ENCODE data around the gene MED13L.
A peak's percentile ranks its signal among the peaks of the same experiment; 100 is the strongest.
"Not testable (repeated sequence)": the region's sequence is repeated elsewhere in the genome, so short reads cannot be mapped to it uniquely, and the experiment has no call there.

Gene MED13L

DNA sequence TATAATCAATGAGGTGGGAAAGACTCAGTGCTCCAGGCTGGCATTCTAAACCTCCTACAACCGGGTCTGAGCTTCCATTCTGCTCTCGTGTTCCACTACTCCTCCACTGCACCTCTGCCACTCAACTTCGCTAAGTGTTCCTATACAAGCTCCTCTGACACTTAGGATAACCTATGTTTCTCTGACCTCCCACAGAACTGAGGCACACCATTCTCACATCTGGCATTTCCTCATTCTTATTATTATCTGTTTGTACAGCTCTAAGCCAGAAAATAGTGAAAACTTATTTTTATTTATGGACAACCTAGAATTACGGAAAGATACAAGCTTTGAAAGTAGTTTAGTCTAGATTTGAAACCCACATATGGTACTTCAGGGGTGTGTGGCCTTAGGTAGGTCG, 127.0 kb downstream of the MED13L start:
- DNase-seq (ENCODE audit: low spot score): no peak

DNA sequence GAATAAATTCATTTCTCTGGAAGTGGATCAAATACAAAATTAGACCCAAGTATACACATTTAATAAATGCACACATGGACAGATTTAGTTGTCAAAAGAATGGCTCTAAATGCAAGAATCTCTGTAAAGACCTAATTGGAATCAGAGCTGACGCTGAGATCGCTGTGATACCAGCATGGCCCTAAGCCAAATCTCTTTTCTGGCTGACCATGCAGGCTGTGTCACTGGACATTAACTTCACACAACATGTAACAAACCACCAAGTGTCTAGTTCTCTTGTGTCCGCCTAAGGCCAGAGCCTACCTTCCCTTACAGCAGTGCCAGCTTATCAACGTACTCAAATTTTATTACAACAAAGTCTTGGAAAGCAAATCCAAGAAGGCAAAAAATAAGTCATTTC, 127.5 kb downstream of the MED13L start:
- DNase-seq (ENCODE audit: low spot score): no peak

DNA sequence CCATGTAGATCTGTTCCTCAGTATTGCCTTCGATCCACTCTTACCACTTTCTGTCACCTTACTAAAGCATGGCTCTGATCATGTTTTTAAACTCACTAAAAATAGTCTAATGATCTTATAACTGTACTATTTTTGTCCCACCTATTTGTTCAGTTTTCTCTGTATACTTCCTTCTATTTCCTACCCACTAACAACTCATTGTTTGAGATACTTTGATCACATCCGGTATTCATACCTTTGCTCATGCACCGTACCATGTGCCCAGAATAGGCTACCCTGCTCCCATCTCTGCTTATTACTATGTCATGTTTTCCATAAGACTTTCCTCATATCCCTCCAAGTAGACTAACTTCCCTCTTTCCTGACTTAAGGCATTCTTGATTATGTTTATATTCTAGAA, 128.6 kb downstream of the MED13L start:
- no peak for DNase-seq (ENCODE audit: low spot score)

DNA sequence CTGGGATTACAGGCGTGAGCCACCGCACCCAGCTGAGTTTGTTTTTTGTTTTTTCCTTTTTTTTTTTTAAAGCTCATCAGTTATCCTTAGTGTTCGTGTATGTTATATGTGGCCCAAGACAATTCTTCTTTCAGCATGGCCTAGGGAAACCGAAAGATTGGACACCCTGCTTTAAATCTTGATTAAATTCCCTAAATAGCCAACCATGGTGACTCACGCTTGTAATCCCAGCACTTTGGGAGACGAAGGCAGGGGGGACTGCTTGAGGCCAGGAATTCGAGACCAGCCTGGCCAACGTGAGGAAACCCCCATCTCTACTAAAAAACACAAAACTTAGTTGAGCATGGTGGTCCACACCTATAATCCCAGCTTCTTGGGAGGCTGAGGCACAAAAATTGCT, 131.1 kb downstream of the MED13L start:
- no peak for DNase-seq (ENCODE audit: low spot score)

DNA sequence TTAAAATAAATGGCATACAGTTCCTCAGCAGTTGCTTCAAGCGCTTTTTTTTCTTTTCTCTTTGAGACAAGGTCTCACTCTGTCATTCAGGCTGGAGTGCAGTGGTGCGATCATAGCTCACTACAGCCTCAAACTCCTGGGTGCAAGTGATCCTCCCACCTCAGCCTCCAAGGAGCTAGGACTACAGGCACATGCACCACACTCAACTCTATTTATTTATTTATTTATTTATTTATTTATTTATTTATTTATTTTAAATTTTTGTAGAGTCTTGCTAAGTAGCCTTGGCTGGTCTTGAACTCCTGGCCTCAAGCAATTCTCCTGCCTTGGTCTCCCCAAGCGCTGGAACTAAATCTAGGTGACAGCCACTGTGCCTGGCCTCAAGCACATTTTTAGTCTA, 132.0 kb downstream of the MED13L start:
- DNase-seq (ENCODE audit: low spot score): no peak

DNA sequence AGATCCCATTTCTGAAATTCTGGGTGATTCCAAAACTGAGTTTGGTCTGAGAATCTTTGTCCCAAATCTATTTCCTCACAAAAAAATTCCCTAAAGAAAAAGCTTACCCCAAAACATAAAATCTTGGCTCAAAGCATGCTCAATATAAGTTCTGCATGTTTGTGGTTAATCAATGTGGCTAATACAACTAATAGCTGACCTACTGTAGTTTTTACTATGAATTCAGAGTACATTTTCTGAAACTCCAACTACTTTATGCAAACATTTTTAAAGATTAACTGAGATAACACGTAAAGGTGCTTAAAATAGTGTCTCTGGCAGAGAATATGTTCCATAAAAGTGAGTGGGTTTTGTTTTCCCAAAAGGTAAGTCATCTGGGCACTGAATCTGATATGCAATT, 133.1 kb downstream of the MED13L start:
- DNase-seq (ENCODE audit: low spot score): no peak

DNA sequence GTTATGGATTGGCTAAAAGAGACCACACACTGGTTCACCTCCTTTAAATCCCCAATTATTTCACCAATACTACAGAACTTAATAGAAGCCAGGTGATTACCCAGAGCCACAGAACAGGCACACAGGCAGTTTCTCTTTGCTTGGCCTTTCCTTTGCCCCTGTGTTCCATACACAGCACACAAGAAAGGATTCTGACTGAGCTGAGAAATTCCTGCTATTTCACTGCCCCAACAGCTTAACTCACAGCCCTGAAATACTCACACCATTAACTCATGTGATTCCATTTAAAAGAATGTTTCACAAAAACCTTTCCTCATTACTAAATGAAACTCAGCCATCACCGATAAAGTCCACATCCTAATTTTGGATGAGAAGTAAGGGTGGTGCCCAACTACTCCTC, 133.6 kb downstream of the MED13L start:
- DNase-seq (ENCODE audit: low spot score): no peak

DNA sequence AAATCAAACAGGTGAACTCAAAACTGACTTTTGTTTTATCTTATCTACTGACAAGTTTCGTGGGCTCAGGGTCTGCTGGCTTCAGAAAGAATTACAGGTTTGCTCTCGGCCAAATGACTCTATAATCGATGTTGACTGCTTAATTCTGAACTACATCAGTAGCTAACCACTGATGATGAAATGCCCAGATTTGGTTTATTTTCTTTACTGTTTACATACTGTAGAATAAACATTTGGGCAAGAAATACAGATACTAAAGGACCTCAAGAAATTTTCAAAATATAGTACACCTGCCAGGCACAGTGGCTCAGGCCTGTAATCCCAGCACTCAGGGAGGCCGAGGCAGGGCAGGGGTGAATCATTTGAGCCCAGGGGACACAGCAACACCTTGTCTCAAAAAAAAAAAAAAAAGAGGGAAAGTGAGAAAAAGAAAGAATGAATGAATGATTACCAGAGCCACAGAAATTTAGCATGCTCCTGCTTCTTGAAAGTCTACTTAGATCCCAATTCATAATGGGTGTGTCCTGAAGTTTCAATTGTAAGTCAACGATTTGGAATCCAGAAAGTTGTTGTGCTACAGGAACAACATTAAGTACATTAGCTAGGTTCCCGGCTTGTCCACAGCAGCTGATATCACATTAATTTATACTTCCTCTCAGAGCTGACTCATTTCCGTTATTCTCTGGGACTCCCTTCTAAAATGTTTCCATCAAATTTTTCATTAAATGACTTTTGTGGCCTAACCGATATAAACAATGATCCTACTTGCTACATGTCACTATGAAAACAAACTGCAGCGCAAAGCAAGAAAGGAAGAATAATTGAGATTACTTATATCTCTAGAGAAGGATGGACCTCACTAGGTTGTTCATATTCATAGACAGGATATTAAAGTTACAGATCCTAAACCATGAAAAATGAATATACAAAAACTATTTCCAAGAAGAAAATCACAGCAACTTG, 134.3 kb downstream of the MED13L start:
- no peak for DNase-seq (ENCODE audit: low spot score)

DNA sequence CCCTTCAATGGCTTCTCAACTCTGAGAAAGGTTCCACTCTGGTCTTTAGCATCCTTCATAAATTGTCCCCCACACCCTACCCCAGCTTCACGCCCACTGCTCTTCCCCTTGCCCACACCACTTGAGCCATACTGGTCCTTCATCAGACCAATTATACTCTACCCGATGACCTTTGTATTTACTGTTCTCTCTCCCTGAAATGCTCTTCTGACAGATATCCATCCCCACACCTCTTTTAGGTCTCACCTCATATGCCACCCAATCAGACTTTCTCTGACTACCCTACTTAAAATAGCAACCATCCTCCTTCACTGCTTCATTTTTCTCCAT, 135.7 kb downstream of the MED13L start:
- DNase-seq (ENCODE audit: low spot score): no peak

DNA sequence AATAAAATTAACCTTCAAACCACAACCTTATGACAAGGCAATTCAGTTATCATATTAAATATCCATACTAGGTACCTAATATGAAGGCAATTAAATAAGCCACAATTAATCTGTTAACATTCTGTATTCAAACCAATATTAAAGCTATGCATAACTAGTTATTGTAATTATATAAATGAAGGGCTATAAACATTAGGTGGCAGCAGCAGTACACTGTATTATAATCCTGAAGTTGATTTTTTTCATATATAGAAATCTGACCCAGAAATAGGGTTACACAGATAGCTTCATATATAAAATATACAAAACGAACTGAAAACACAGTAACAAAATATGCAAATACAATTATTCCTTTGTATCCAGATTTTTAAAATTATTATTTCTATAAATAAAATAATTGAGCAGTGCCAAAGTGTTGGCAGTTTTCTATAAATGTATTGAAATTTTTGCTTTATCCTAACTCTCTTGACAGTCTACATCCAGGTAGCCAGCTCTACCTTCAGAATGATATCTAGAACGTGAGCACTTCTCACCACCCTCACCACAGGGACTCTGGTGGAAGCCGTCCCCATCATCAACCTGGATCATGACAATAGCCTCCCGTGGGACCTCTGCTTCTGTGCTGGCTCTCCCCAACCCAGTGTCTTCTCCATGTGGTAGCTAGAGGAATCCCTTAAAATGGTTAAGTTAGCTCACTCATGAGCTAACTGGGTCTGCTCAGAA, 136.2 kb downstream of the MED13L start:
- DNase-seq (ENCODE audit: low spot score): no peak

DNA sequence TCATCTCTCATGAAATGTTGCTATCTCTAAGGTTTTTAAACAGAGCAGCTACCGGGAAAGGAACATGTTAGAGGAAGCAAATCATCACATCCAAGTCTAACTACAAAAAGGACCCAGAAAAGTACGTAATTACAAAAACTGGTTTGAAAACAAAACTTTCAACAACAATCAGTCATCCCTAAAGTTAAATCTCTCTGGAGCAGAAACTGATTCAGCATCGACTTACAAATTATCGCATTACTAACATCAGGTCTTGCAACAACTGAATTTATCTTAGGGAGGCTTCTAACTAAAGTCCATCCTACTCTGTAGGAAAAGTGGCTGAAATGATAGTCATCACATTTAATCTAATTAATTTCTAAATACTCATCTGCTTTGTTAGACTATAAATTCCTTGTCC, 137.0 kb downstream of the MED13L start:
- no peak for DNase-seq (ENCODE audit: low spot score)

DNA sequence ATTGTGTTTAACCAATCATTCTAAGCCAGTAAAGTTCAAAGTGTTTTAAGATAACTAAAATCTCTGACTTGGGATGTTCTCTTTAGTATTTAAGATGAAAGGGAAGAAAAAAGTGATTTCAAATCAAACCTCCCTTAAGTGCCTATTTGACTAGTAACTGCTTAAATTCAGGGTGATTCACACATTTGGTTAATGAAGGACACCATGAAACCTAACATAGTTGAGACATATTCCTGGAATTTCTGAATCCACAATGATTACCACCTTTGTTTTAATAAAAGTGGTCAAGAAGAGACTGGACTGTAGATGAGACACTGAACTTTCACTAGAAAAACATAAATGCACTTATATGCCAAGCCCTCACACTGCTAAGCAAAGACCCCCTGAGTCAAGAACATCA, 138.7 kb downstream of the MED13L start:
- DNase-seq (ENCODE audit: low spot score): no peak

DNA sequence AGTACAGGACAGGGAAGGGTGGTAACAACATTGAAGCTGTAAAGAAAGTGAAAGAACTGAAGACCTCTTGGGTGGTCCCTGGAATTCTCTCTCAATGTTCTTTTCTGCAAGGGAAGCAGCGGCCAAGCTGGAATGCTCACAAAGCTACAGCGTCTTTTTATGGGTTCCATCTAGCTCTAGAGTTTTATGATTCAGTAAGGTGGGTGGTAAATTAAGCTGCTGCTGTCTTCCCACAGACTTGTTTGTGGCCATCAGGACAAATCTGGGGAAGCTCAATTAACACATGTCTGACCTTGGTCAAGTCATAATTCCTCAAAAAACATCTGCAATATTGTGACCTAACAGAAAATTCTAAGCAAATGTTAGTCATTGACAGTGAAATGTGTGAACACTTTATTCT, 139.1 kb downstream of the MED13L start:
- no peak for DNase-seq (ENCODE audit: low spot score)

DNA sequence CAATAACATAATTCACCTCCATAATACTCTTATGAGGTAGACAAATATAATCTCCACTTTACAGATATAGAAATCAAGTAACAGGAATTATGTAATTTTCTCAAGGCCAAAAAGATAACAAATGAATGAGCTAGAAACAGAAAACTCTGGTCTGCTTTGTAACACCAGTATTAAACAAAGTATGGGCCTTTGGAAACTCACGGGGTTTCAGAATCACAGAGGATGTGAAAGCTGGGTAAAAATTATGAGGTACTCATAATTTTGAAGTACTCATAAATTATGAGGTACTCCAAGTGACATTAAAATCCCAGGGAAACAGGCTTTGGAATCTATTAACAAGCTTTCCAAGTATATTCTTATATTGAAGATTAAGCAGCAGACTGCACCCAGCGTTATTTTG, 140.2 kb downstream of the MED13L start:
- DNase-seq (ENCODE audit: low spot score): no peak

DNA sequence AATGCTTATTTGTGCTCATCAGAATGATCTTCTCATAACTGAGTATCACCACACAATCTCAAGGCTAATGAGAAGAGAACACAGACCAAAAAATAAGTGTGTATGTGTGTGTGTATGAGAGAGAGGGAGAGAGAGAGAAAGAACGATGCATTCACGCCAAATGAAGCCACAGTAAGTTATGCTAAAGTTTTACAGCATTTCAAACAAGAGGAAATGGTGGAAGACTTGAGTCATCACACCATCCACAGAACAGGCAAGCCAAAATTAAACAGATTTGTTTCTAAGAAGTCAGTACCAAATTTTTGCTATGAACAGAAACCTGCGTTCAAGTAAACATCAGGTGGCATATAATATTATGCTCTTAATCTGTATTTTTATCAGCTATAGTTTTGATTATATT, 141.2 kb downstream of the MED13L start:
- DNase-seq (ENCODE audit: low spot score): peak; percentile 8

DNA sequence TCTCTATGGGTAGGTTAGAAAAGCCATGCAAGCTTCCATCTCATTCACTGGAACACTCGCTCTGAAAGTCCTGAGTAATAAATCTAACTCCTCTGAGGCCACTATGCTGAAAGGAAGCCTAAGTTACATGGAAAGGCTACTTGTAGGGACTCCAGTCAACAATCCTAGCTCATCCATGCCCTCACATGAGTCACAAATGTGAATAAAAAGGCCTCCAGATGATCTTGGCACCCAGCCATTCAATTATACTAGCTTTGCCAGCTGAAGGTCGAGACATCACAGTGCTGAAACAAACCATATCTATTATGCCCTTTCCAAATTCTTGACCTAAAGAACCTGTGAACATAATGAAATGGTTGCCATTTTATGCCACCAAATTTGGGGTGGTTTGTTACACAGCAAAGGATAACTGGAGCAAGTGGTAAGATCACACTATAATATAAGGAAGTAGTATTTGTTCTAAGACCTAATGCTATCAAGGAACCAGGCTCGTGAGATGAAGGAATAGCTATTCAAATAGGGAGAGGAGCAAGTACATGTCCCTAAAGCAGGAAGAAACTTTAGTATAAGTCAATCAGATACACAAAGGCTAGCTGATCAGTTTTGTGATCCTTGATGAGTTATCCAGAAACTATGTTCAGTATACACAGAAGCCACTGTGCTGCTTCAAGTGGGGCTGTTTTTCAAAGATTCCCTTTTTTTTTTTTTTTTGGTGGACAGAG, 142.1 kb downstream of the MED13L start:
- no peak for DNase-seq (ENCODE audit: low spot score)

DNA sequence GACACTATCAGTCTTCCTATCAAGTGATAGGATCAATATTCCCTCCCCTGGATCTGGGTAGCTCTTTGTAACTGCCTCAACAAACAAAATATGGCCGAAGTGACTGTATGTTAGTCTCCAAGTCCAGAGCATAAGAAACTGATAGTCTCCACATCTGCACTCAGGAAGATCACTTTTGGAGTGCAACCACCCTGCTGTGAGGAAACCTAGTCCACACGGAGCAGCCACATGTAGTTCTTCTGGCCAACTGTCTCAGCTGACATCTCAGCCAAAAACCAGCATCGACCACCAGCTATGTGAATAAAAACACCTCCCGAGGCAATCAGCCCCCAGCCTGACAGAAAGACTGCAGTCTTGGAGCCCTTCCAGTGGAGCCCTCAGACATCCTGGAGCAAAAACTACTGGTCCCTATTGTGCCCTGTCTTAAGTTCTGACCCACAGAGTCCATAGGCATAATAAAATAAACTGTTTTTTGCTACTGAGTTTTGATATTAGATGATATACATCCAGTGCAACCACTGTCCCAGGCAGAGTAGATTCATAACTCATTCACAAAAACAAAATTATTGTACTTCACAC, 143.8 kb downstream of the MED13L start:
- DNase-seq (ENCODE audit: low spot score): no peak

DNA sequence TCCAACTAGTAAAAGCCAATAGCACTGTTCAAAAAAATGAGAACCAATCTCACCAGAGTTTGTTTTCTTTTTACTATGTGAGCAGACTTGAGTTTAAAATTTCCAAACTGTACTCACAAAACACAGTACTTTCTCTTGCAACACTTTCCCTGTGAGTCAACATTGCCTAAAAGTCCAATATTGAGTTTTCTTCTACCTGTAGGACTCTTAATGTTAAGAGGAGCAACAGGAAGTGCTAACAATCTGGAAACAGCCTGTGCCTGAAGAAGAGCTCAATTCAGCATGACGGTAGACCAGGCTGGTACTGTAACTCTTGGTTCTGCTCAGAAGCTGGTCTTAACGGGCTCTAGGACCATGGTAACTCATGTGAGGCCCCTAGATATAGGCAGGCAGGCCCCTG, 144.3 kb downstream of the MED13L start:
- no peak for DNase-seq (ENCODE audit: low spot score)

DNA sequence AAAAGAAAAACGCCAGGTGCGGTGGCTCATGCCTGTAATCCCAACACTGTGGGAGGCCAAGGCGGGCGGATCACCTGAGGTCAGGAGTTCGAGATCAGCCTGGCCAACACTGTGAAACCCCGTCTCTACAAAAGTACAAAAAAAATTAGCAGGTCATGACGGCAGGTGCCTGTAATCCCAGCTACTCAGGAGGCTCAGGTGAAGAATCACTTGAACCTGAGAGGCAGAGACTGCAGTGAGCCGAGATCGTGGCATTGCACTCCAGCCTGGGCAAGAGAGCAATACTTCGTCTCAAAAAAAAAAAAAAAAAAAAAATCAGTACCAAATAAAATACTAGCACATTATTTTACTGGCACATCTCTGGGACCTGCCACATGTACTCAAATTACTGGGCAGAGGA, 145.5 kb downstream of the MED13L start:
- DNase-seq (ENCODE audit: low spot score): not testable (repeated sequence)

DNA sequence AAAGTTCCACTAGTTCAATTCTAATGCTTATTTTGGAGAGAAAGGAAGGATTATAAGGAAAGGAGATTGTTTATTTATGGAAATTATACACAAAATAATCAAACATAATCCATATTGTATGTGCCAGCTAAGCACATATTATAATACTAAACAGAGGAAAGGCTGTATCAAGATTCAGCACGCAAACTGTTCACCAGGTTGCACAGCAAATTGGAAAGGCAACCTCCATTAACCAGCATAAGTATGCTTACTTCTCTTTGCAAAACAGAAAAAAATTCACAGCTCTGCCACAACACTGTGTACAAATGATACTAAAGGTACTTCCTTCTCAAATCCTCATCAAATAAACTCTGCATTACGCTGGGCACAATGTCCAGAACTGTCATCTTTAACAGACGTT, 146.3 kb downstream of the MED13L start:
- DNase-seq (ENCODE audit: low spot score): no peak

DNA sequence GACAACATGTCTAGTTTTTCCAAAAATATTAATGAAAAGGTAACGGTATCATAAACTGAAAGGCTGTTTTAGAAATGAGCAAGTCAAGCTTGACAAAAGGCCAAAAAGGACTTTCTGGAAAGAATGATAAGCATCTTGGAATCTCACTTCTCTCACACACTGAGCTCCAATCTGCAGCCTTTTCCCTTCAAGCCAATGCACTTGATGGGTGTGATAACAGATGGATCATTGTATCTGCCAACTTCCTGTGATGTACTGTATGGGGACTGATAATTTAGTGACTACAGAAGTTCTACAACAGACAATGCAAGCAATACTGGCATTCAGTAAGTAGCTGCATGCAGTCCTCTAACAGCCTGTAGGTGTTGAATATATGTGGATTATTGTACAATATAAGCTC, 147.1 kb downstream of the MED13L start:
- no peak for DNase-seq (ENCODE audit: low spot score)

DNA sequence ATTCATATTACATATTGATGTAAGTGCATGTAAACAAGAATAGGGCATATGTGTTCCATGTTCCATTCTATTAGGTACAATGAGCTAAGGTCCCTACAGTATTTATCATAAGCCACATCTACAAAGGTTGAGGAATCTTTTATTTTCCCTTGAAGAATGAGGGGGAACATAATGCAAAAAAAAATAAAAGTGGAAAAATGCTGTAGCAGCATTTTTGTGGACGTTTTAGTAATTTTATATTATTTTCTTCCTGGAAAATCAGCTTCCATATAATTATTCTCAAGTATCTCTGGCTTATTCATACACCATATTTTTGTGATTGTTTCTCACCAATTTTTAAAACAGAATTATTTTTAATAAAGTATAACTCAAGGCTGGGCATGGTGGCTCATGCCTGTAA, 148.7 kb downstream of the MED13L start:
- no peak for DNase-seq (ENCODE audit: low spot score)

DNA sequence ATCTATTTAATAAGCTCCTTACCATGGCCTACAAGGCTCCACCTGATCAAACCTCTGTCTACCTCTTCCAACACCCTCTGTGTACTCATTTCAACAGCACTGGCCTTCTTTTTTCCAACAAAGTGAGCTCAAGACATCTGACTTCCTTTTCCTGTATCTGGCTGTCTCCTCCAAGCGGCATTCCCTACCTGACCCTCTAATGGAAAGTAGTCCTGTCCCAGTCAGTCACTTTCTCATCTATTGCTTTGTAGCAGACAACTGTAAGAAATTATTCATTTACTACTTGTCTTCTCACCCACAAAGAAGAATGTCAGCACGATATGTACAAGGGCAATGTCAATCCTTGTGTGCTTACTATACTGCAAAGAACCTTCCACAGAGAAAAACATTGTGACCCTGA, 149.6 kb downstream of the MED13L start:
- no peak for DNase-seq (ENCODE audit: low spot score)

All from CD4-positive, alpha-beta T cell treated with Interleukin-6 at 100 ng/mL for 8 hours (primary cell).